ENCODE data around the gene ANO7. TPM values are rescaled to one million over a fixed set of nuclear protein-coding genes. Genes with fewer than 3 reads are reported as not detected.

Gene ANO7
- total RNA-seq, 1 experiment from 2014 or later: 6.9 TPM

DNA sequence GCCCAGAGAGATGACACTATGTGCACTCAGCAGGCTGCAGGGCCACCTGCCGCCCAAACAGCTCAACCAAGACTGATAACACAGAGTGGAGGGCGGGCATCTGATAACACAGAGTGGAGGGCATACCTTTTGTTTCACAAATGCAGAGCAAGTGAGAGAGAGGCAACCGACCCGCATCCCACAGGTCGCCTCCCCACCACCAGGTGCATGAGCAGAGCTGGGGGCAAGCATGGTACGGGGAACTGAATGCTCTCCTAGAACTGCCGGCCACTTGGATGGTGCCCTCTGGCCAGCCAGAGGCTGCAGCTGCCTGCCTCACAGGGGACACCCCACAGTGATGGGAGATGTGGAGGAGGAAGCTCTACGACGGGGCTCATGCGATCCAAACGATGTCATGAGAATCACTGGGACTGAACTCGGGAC, 49.5 kb downstream of the ANO7 start:
- ATAC-seq (no peak), DNase-seq (ENCODE audit: low read depth, low spot score) (no peak)
- intact Hi-C loops (cut with micrococcal nuclease; ENCODE audit: unreplicated experiment): no loop called here
- H3K4me1 ChIP-seq (ENCODE audit: control insufficient read depth, insufficient read depth, low read length): no peaks in the 10 kb centered on the region
- in situ Hi-C loops (cut with HindIII; ENCODE audit: low pct_unique_long_range_greater_than_20kb, low sequenced_read_pairs): no loop called here
- no TSS peak for BruUV-seq (replicated peaks)
- ChIA-PET CTCF (no interaction called here), POLR2A (interaction anchor here (0.6 kb wide), 1 partner anchor 139 kb away, joined by 4 read pairs; no protein-coding TSS in a partner anchor)
- H3K4me3 ChIP-seq (ENCODE audit: low read depth in 2 of 2, low read length in 2 of 2): no peak overlapping the region
- no peak overlapping the region for H3K27ac ChIP-seq (ENCODE audit: low read length)
- TF ChIP-seq, protein P1, sequence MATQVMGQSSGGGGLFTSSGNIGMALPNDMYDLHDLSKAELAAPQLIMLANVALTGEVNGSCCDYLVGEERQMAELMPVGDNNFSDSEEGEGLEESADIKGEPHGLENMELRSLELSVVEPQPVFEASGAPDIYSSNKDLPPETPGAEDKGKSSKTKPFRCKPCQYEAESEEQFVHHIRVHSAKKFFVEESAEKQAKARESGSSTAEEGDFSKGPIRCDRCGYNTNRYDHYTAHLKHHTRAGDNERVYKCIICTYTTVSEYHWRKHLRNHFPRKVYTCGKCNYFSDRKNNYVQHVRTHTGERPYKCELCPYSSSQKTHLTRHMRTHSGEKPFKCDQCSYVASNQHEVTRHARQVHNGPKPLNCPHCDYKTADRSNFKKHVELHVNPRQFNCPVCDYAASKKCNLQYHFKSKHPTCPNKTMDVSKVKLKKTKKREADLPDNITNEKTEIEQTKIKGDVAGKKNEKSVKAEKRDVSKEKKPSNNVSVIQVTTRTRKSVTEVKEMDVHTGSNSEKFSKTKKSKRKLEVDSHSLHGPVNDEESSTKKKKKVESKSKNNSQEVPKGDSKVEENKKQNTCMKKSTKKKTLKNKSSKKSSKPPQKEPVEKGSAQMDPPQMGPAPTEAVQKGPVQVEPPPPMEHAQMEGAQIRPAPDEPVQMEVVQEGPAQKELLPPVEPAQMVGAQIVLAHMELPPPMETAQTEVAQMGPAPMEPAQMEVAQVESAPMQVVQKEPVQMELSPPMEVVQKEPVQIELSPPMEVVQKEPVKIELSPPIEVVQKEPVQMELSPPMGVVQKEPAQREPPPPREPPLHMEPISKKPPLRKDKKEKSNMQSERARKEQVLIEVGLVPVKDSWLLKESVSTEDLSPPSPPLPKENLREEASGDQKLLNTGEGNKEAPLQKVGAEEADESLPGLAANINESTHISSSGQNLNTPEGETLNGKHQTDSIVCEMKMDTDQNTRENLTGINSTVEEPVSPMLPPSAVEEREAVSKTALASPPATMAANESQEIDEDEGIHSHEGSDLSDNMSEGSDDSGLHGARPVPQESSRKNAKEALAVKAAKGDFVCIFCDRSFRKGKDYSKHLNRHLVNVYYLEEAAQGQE (IDR thresholded peaks at IDR 0.05; ENCODE audit: insufficient read depth in 1 of 2, low read depth in 2 of 2, low read length in 1 of 2): no peak
- TF ChIP-seq POLR2AphosphoS5 (IDR thresholded peaks at IDR 0.05; ENCODE audit: low read depth, low read length): no peak
- TF ChIP-seq, protein P2, sequence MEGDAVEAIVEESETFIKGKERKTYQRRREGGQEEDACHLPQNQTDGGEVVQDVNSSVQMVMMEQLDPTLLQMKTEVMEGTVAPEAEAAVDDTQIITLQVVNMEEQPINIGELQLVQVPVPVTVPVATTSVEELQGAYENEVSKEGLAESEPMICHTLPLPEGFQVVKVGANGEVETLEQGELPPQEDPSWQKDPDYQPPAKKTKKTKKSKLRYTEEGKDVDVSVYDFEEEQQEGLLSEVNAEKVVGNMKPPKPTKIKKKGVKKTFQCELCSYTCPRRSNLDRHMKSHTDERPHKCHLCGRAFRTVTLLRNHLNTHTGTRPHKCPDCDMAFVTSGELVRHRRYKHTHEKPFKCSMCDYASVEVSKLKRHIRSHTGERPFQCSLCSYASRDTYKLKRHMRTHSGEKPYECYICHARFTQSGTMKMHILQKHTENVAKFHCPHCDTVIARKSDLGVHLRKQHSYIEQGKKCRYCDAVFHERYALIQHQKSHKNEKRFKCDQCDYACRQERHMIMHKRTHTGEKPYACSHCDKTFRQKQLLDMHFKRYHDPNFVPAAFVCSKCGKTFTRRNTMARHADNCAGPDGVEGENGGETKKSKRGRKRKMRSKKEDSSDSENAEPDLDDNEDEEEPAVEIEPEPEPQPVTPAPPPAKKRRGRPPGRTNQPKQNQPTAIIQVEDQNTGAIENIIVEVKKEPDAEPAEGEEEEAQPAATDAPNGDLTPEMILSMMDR (IDR thresholded peaks at IDR 0.05): no peak
- TF ChIP-seq SIN3A (IDR thresholded peaks at IDR 0.05; ENCODE audit: borderline replicate concordance, insufficient read depth, low read depth, low read length): no peak
- TF ChIP-seq TCF7L2 (IDR thresholded peaks at IDR 0.05; ENCODE audit: low read depth, low read length): no peak
- H3K9me3 ChIP-seq (ENCODE audit: control insufficient read depth, insufficient read depth, low read depth, low read length): no peaks in the 10 kb centered on the region
- peaks cover 37% of the 10 kb centered on the region for H3K36me3 ChIP-seq (ENCODE audit: control insufficient read depth, insufficient read depth, low read length)
- H3K27me3 ChIP-seq (ENCODE audit: control insufficient read depth, insufficient read depth, low read length): no peaks in the 10 kb centered on the region

DNA sequence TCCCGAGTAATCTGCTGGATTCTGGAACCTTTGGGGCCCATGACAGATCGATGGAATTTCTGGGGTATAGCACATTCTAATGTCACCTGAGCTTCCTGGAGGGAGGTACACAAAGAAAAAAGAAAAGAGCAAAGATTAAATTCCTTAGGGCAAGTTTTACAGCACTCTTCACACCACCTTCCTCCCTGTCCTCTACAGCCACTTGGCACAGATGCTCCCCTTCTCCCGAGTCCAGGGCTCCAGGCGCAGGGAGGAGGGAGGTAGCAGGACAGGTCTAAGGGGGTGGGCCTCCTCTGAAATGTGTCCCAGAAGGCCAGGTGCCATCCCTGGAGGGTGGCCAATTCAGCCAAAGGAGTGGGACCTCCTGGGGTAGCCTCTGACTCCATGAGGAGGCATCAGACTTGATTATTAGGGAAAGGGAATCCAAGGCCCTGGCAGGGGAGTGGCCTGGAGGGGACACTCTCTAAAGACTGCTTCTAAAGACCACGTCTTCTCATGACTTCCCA, 50.3 kb downstream of the ANO7 start:
- Histone ChIP-seq H3K4me3 (ENCODE audit: low read depth in 2 of 2, low read length in 2 of 2) (no peak overlapping the region), H3K9me3 (ENCODE audit: control insufficient read depth, insufficient read depth, low read depth, low read length) (no peaks in the 10 kb centered on the region), H3K27ac (ENCODE audit: low read length) (no peak overlapping the region), H3K27me3 (ENCODE audit: control insufficient read depth, insufficient read depth, low read length) (no peaks in the 10 kb centered on the region), H3K36me3 (ENCODE audit: control insufficient read depth, insufficient read depth, low read length) (peaks cover 44% of the 10 kb centered on the region), H3K4me1 (ENCODE audit: control insufficient read depth, insufficient read depth, low read length) (no peaks in the 10 kb centered on the region)
- ATAC-seq (no peak), DNase-seq (ENCODE audit: low read depth, low spot score) (no peak)
- ChIA-PET CTCF (no interaction called here), POLR2A (no interaction called here)
- no peak for TF ChIP-seq SIN3A (IDR thresholded peaks at IDR 0.05; ENCODE audit: borderline replicate concordance, insufficient read depth, low read depth, low read length)
- no peak for TF ChIP-seq TCF7L2 (IDR thresholded peaks at IDR 0.05; ENCODE audit: low read depth, low read length)
- TF ChIP-seq, protein P1 (IDR thresholded peaks at IDR 0.05; ENCODE audit: insufficient read depth in 1 of 2, low read depth in 2 of 2, low read length in 1 of 2): no peak
- TF ChIP-seq, protein P2 (IDR thresholded peaks at IDR 0.05): no peak
- TF ChIP-seq POLR2AphosphoS5 (IDR thresholded peaks at IDR 0.05; ENCODE audit: low read depth, low read length): no peak
- in situ Hi-C loops (cut with HindIII; ENCODE audit: low pct_unique_long_range_greater_than_20kb, low sequenced_read_pairs): no loop called here
- intact Hi-C loops (cut with micrococcal nuclease; ENCODE audit: unreplicated experiment): no loop called here
- no TSS peak for BruUV-seq (replicated peaks)
